DOHH2 (cell line): ENCODE data around the gene CDK17.

Experiments used
- CTCF ChIP-seq: fragments of 200-600 bp; sonication (generic); IDR thresholded peaks from one replicate; pipeline ENCODE4 v1.5.1; 2014; ENCODE audit warnings: antibody characterized with exemption, mild to moderate bottlenecking, low read depth, low read length; ENCODE audit not compliant: poor library complexity, severe bottlenecking
- EZH2phosphoT487 ChIP-seq: fragments of 200-600 bp; sonication (generic); IDR thresholded peaks from 2 replicates; pipeline ENCODE4 v1.6.1; 2017; ENCODE audit warnings: borderline replicate concordance, mild to moderate bottlenecking, antibody characterized with exemption, low read length, moderate library complexity, mixed read lengths

GRCh38 chr12:96305665-96306064 lies 94.6 kb downstream of the CDK17 start:
- TF ChIP-seq CTCF, result no peak
- TF ChIP-seq EZH2phosphoT487, result no peak
